ENCODE results near the gene MPND. TPM values are rescaled to one million over a fixed set of nuclear protein-coding genes. Genes with fewer than 3 reads are reported as not detected.

The MPND gene
- total RNA-seq, 1 donor from 2014 or later, result 8.9 TPM

- DNase-seq (ENCODE audit: extremely low read depth, low read depth, low spot score), result no peak
Measured at GRCh38 chr19:4375164-4376027, 32.0 kb downstream of the MPND start.

GRCh38 chr19:4376028-4376670 lies 32.8 kb downstream of the MPND start:
- no peak for DNase-seq (ENCODE audit: extremely low read depth, low read depth, low spot score)

GRCh38 chr19:4376671-4376990 lies 33.3 kb downstream of the MPND start:
- DNase-seq (ENCODE audit: extremely low read depth, low read depth, low spot score), result no peak

- no peak for DNase-seq (ENCODE audit: extremely low read depth, low read depth, low spot score)
Measured at GRCh38 chr19:4376991-4377781, 33.8 kb downstream of the MPND start.

GRCh38 chr19:4378886-4379285 lies 35.5 kb downstream of the MPND start:
- DNase-seq (ENCODE audit: extremely low read depth, low read depth, low spot score), result no peak

GRCh38 chr19:4379383-4380253 lies 36.3 kb downstream of the MPND start:
- no peak for DNase-seq (ENCODE audit: extremely low read depth, low read depth, low spot score)

- DNase-seq (ENCODE audit: extremely low read depth, low read depth, low spot score), result no peak
Measured at GRCh38 chr19:4380254-4380727, 36.9 kb downstream of the MPND start.

- DNase-seq (ENCODE audit: extremely low read depth, low read depth, low spot score), result no peak
Measured at GRCh38 chr19:4385291-4386040, 42.1 kb downstream of the MPND start.

GRCh38 chr19:4386041-4386782 lies 42.9 kb downstream of the MPND start:
- no peak for DNase-seq (ENCODE audit: extremely low read depth, low read depth, low spot score)

- no peak for DNase-seq (ENCODE audit: extremely low read depth, low read depth, low spot score)
Measured at GRCh38 chr19:4388337-4389063, 45.1 kb downstream of the MPND start.

- DNase-seq (ENCODE audit: extremely low read depth, low read depth, low spot score), result no peak
Measured at GRCh38 chr19:4389064-4389375, 45.7 kb downstream of the MPND start.

- DNase-seq (ENCODE audit: extremely low read depth, low read depth, low spot score), result no peak
Measured at GRCh38 chr19:4389511-4390016, 46.2 kb downstream of the MPND start.

GRCh38 chr19:4390017-4390566 lies 46.7 kb downstream of the MPND start:
- no peak for DNase-seq (ENCODE audit: extremely low read depth, low read depth, low spot score)

GRCh38 chr19:4390567-4391305 lies 47.4 kb downstream of the MPND start:
- DNase-seq (ENCODE audit: extremely low read depth, low read depth, low spot score), result no peak

GRCh38 chr19:4391306-4391693 lies 47.9 kb downstream of the MPND start:
- no peak for DNase-seq (ENCODE audit: extremely low read depth, low read depth, low spot score)

GRCh38 chr19:4391701-4392483 lies 48.5 kb downstream of the MPND start:
- peak; percentile 96 for DNase-seq (ENCODE audit: extremely low read depth, low read depth, low spot score)
